Measurements from ENCODE around the gene DMKN.

DNA sequence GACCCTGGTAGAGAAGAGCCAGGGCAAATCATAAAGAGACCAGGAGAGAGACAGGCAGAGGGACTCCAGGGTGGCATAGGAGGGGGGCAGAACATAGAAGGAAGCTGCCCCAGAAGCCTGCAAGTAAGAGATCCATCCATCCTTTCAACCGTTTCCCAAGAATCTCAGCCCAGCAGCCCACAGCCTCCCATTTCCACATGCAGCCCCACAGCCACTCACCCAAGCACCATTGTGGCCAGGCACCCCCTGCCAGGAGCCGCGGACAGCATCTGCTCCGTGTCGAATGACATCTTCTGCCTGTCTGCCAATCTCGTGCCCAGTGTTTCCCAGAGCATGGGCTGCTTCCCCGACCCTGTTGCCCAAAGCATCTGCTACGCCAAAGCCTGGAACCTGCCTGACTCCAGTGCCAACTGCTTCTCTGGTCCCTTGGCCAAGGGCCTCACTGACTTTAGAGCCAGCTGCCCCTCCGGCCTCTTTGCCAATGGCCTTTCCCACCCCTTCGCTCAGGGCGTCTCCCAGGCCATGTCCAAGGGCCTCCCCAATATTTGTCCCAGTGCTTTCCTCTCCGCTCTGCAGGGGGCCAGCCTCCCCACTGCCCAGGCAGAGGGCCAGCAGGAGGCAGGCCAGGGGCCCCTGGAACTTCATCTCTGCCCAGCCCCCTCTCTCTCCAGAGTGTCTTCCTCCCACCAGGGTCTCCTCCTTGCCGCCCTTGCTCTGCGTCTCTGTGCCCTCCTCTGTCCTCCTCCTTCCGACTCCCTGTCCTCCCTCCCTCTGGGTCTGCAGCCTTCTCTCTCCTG, 420 bp downstream of the DMKN start:
- TF ChIP-seq GATA3 (IDR thresholded peaks at IDR 0.05; ENCODE audit: low read depth, low read length) (no peak), GATA2 (IDR thresholded peaks at IDR 0.05; ENCODE audit: low read depth, low read length) (no peak)
